Mesenchymal stem cell (in vitro differentiated cells and primary cell): ENCODE measurements around the gene PRCD.
"Not testable (repeated sequence)": the region's sequence is repeated elsewhere in the genome, so short reads cannot be mapped to it uniquely, and the experiment has no call there.

Source experiments
- DNase-seq: peaks from one replicate; pipeline ENCODE4 v3.0.0-alpha.2; 2013
- H2AFZ ChIP-seq: one replicate; pipeline ENCODE4 v1.6.1; 2013; ENCODE audit warnings: low read depth, mild to moderate bottlenecking, control low read depth, inconsistent platforms, low read length, moderate library complexity
- H2AK5ac ChIP-seq: 2 replicates; pipeline ENCODE4 v1.6.1; 2013; ENCODE audit warnings: low read length, moderate library complexity, mild to moderate bottlenecking, inconsistent platforms; ENCODE audit not compliant: severe bottlenecking
- H2BK120ac ChIP-seq: one replicate; pipeline ENCODE4 v1.6.1; 2013; ENCODE audit warnings: low read depth, mild to moderate bottlenecking, inconsistent platforms, low read length, moderate library complexity
- H2BK12ac ChIP-seq, 2 experiments: one replicate each; pipeline ENCODE4 v1.6.1; 2013; ENCODE audit warnings: inconsistent platforms in 2 of 2, low read length in 2 of 2, mild to moderate bottlenecking in 2 of 2, moderate library complexity in 2 of 2, control low read depth in 1 of 2
- H2BK15ac ChIP-seq: one replicate; pipeline ENCODE4 v1.6.1; 2013; ENCODE audit warnings: mild to moderate bottlenecking, low read depth, inconsistent platforms; ENCODE audit not compliant: poor library complexity, severe bottlenecking
- H2BK5ac ChIP-seq: 2 replicates; pipeline ENCODE4 v1.6.1; 2013; ENCODE audit warnings: low read depth, mild to moderate bottlenecking, low read length, control low read depth, inconsistent platforms; ENCODE audit not compliant: poor library complexity, severe bottlenecking
- H3K14ac ChIP-seq, 2 experiments: one replicate each; pipeline ENCODE4 v1.6.1; 2013; ENCODE audit warnings: inconsistent platforms in 2 of 2, low read length in 2 of 2, control low read depth in 1 of 2, mild to moderate bottlenecking in 1 of 2, moderate library complexity in 1 of 2
- H3K18ac ChIP-seq, 2 experiments: one replicate each; pipeline ENCODE4 v1.6.1; 2013; ENCODE audit warnings: inconsistent platforms in 2 of 2, low read length in 2 of 2, control low read depth in 1 of 2, low read depth in 1 of 2, mild to moderate bottlenecking in 1 of 2
- H3K23ac ChIP-seq, 2 experiments: one replicate each; pipeline ENCODE4 v1.6.1; 2013; ENCODE audit warnings: inconsistent platforms in 2 of 2, low read length in 2 of 2, mild to moderate bottlenecking in 2 of 2, moderate library complexity in 2 of 2, control low read depth in 1 of 2
- H3K27ac ChIP-seq: 2 replicates; pipeline ENCODE4 v1.5.1; 2013; ENCODE audit warnings: mild to moderate bottlenecking, moderate library complexity, low read length, control low read depth, inconsistent platforms; ENCODE audit not compliant: poor library complexity, severe bottlenecking
- H3K27me3 ChIP-seq, 2 experiments: 2 replicates each; pipeline versions ENCODE4 v1.6.1 to v1.7.0; 2013; ENCODE audit warnings: low read length in 2 of 2, mild to moderate bottlenecking in 2 of 2, moderate library complexity in 2 of 2, control low read depth in 1 of 2, inconsistent platforms in 1 of 2; ENCODE audit not compliant: control insufficient read depth in 1 of 2, insufficient read depth in 1 of 2
- H3K36me3 ChIP-seq, 2 experiments: 2 replicates each; pipeline versions ENCODE4 v1.6.1 to v1.7.0; 2013; ENCODE audit warnings: low read length in 2 of 2, control low read depth in 1 of 2, inconsistent platforms in 1 of 2, low read depth in 1 of 2, mild to moderate bottlenecking in 1 of 2; ENCODE audit not compliant: insufficient read depth in 2 of 2, control insufficient read depth in 1 of 2
- H3K4ac ChIP-seq, 2 experiments: one replicate each; pipeline ENCODE4 v1.6.1; 2013; ENCODE audit warnings: inconsistent platforms in 2 of 2, low read length in 2 of 2, mild to moderate bottlenecking in 2 of 2, moderate library complexity in 2 of 2, control low read depth in 1 of 2, low read depth in 1 of 2
- H3K4me1 ChIP-seq: 2 replicates; pipeline ENCODE4 v1.6.1; 2013; ENCODE audit warnings: low read depth, low read length, control low read depth; ENCODE audit not compliant: control insufficient read depth, insufficient read depth
- H3K4me2 ChIP-seq: 2 replicates; pipeline ENCODE4 v1.6.1; 2013; ENCODE audit warnings: low read length, mild to moderate bottlenecking, inconsistent platforms; ENCODE audit not compliant: poor library complexity, severe bottlenecking
- H3K4me3 ChIP-seq, 2 experiments: 2 replicates each; pipeline versions ENCODE4 v1.5.1 to v1.7.0; 2013; ENCODE audit warnings: low read length in 2 of 2, mild to moderate bottlenecking in 2 of 2, control low read depth in 1 of 2, low read depth in 1 of 2; ENCODE audit not compliant: insufficient read depth in 1 of 2
- H3K79me1 ChIP-seq: replicated peaks from 2 replicates; pipeline ENCODE4 v1.6.1; 2013; ENCODE audit warnings: mild to moderate bottlenecking, control low read depth, low read length, inconsistent platforms; ENCODE audit not compliant: poor library complexity, severe bottlenecking
- H3K9ac ChIP-seq: 2 replicates; pipeline ENCODE4 v1.7.0; 2013; ENCODE audit warnings: mild to moderate bottlenecking, low read length, moderate library complexity
- H3K9me3 ChIP-seq: 2 replicates; pipeline ENCODE4 v1.7.0; 2013; ENCODE audit warnings: mild to moderate bottlenecking, low read length; ENCODE audit not compliant: control insufficient read depth
- H4K8ac ChIP-seq: one replicate; pipeline ENCODE4 v1.6.1; 2013; ENCODE audit warnings: inconsistent platforms, mild to moderate bottlenecking, low read length, moderate library complexity
- H4K91ac ChIP-seq: one replicate; pipeline ENCODE4 v1.6.1; 2013; ENCODE audit warnings: mild to moderate bottlenecking, low read length, inconsistent platforms
- WGBS: methylation state at CpG from one replicate; pipeline ENCODE4 v1.1.7; 2013; ENCODE audit warnings: mixed read lengths; 5-methylcytosine and 5-hydroxymethylcytosine counted together

The PRCD gene

GRCh38 chr17:76504117-76504516 is 35.7 kb upstream of the PRCD start:
- H3K36me3 ChIP-seq, result no peaks in the 10 kb centered on the region
- no peak overlapping the region for H3K4me2 ChIP-seq
- no peak overlapping the region for H3K14ac ChIP-seq
- H2BK15ac ChIP-seq, result no peak overlapping the region
- H3K27ac ChIP-seq, result no peak overlapping the region
- no peak overlapping the region for H3K4me3 ChIP-seq
- peaks cover 14 to 54% of the 10 kb centered on the region in 2 experiments for H3K27me3 ChIP-seq
- H2BK12ac ChIP-seq, result no peak overlapping the region
- H3K23ac ChIP-seq, result no peak overlapping the region
- 71% methylated on average over 5 of the region's 7 CpGs for WGBS
- DNase-seq, result peak; percentile 43
- H3K4ac ChIP-seq, result no peak overlapping the region
- H3K9ac ChIP-seq, result no peak overlapping the region
- H3K18ac ChIP-seq, result no peak overlapping the region
- no peaks in the 10 kb centered on the region for H3K9me3 ChIP-seq
- H3K4me1 ChIP-seq, result peaks cover 22% of the 10 kb centered on the region
- H4K8ac ChIP-seq, result no peak overlapping the region
- H3K79me1 ChIP-seq, result no peaks in the 10 kb centered on the region
- H4K91ac ChIP-seq, result no peak overlapping the region
- H2AK5ac ChIP-seq, result no peak overlapping the region
- no peak overlapping the region for H2AFZ ChIP-seq
- H2BK120ac ChIP-seq, result no peak overlapping the region
- H2BK5ac ChIP-seq, result no peak overlapping the region

GRCh38 chr17:76506408-76507345 is 33.2 kb upstream of the PRCD start:
- Histone ChIP-seq H3K4me3 (no peak overlapping the region), H2BK15ac (peak overlapping the region; percentile 62), H3K27me3 (peaks cover 14 to 51% of the 10 kb centered on the region in 2 experiments), H3K36me3 (no peaks in the 10 kb centered on the region), H3K79me1 (no peaks in the 10 kb centered on the region), H3K4me1 (peaks cover 11% of the 10 kb centered on the region), H3K14ac (no peak overlapping the region), H4K8ac (no peak overlapping the region), H2AFZ (no peak overlapping the region), H3K18ac (no peak overlapping the region), H2AK5ac (no peak overlapping the region), H3K4me2 (no peak overlapping the region), H3K27ac (no peak overlapping the region), H3K9me3 (no peaks in the 10 kb centered on the region), H3K9ac (no peak overlapping the region), H2BK5ac (no peak overlapping the region), H3K4ac (no peak overlapping the region), H2BK12ac (peak overlapping the region in 1 of 2 experiments; percentile 42), H4K91ac (peak overlapping the region; percentile 4), H3K23ac (no peak overlapping the region), H2BK120ac (no peak overlapping the region)
- WGBS, result 23% methylated on average over 21 of the region's 24 CpGs
- peak; percentile 61 for DNase-seq

- not testable (repeated sequence) for H2AK5ac ChIP-seq, H2BK5ac ChIP-seq, H2BK12ac ChIP-seq, H2AFZ ChIP-seq, H3K9me3 ChIP-seq, H2BK120ac ChIP-seq, H3K18ac ChIP-seq, H3K4me3 ChIP-seq, H3K9ac ChIP-seq, H3K4ac ChIP-seq, H2BK15ac ChIP-seq, H3K4me1 ChIP-seq, H3K27ac ChIP-seq, H3K23ac ChIP-seq, H3K36me3 ChIP-seq, H4K91ac ChIP-seq, DNase-seq, H3K4me2 ChIP-seq, H4K8ac ChIP-seq, H3K79me1 ChIP-seq, H3K14ac ChIP-seq
- WGBS, result 87% methylated on average over 13 of the region's 14 CpGs
- peaks cover 14 to 34% of the 10 kb centered on the region in 2 experiments for H3K27me3 ChIP-seq
Observed at GRCh38 chr17:76508472-76509063, 31.3 kb upstream of the PRCD start.

- Histone ChIP-seq H3K4me1 (peaks cover 10% of the 10 kb centered on the region), H3K79me1 (no peaks in the 10 kb centered on the region), H2BK120ac (no peak overlapping the region), H2AK5ac (no peak overlapping the region), H3K4me3 (no peak overlapping the region), H4K91ac (no peak overlapping the region), H3K9me3 (no peaks in the 10 kb centered on the region), H3K4ac (no peak overlapping the region), H3K9ac (no peak overlapping the region), H3K27ac (no peak overlapping the region), H3K27me3 (peaks cover 14 to 25% of the 10 kb centered on the region in 2 experiments), H3K18ac (no peak overlapping the region), H4K8ac (peak overlapping the region; percentile 3), H2BK12ac (no peak overlapping the region), H2AFZ (no peak overlapping the region), H2BK5ac (no peak overlapping the region), H3K4me2 (no peak overlapping the region), H3K14ac (no peak overlapping the region), H2BK15ac (no peak overlapping the region), H3K36me3 (no peaks in the 10 kb centered on the region), H3K23ac (no peak overlapping the region)
- DNase-seq, result no peak
- WGBS, result 60% methylated on average over 9 of the region's 9 CpGs
Observed at GRCh38 chr17:76510831-76511244, 29.0 kb upstream of the PRCD start.
